PC-9 (cell line): Measurements from ENCODE around the gene EPDR1.

Experiments used
- EZH2 ChIP-seq: fragments of 200-600 bp; sonication (generic); IDR thresholded peaks from 2 replicates; pipeline ENCODE4 v1.8.0; 2017; ENCODE audit warnings: antibody characterized with exemption, low read depth
- TF ChIP-seq, protein P1 (sequence below): fragments of 200-600 bp; sonication (generic); conservative IDR thresholded peaks from 2 replicates; pipeline ENCODE4 v1.6.1; 2017; ENCODE audit warnings: mixed run types, antibody characterized with exemption, mild to moderate bottlenecking, moderate library complexity

DNA sequence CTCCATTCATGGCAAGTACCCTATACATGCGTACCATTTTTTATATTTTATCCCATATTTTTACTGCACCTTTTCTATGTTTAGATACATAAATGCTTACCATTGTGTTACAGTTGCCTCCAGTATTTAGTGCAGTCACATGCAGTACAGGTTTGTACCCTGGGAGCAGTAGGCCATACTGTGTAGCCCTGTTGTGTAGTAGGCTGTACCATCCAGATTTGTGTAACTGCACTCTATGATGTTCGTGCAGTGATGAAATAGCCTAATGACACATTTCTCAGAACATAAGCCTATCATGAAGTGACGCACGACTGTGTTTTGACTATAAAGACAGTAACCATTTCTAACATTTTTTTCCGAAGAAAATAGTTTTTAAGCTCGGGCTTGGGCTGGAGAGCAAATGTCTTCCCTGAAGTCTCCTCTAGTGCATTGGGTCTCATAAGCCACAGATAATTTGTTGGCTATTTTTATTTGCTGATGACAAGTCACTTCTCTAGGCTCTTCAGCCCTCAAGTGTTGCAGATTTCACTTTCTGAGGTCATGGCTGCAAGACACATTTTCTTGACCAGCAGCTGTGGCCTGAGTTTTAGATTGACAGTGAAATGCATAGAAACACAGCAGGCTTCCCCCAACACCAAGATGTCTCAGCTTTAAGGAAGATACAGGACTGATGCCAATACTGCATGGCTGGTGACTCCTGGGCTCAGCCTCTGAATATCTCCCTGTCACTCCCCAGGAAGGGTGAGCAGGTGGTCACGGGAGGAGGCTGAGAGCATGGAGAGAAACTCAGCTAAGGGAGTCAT is 26.9 kb downstream of the EPDR1 start:
- TF ChIP-seq, protein P1, sequence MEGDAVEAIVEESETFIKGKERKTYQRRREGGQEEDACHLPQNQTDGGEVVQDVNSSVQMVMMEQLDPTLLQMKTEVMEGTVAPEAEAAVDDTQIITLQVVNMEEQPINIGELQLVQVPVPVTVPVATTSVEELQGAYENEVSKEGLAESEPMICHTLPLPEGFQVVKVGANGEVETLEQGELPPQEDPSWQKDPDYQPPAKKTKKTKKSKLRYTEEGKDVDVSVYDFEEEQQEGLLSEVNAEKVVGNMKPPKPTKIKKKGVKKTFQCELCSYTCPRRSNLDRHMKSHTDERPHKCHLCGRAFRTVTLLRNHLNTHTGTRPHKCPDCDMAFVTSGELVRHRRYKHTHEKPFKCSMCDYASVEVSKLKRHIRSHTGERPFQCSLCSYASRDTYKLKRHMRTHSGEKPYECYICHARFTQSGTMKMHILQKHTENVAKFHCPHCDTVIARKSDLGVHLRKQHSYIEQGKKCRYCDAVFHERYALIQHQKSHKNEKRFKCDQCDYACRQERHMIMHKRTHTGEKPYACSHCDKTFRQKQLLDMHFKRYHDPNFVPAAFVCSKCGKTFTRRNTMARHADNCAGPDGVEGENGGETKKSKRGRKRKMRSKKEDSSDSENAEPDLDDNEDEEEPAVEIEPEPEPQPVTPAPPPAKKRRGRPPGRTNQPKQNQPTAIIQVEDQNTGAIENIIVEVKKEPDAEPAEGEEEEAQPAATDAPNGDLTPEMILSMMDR: no peak
- no peak for TF ChIP-seq EZH2
